Fibroblast of skin of right quadriceps (primary cell): ENCODE data around the gene RAB3C.
A peak's percentile ranks its signal among the peaks of the same experiment; 100 is the strongest.

ENCODE experiments used
- DNase-seq: peaks from one replicate; pipeline ENCODE4 v3.0.0-alpha.2; 2013

The RAB3C gene

GRCh38 chr5:58891086-58891970 is 308.5 kb downstream of the RAB3C start:
- peak; percentile 92 for DNase-seq

GRCh38 chr5:58891971-58892343 is 309.1 kb downstream of the RAB3C start:
- DNase-seq = no peak

- DNase-seq = no peak
Observed at GRCh38 chr5:58893551-58893950, 310.7 kb downstream of the RAB3C start.

GRCh38 chr5:58898006-58898405 is 315.1 kb downstream of the RAB3C start:
- no peak for DNase-seq

- no peak for DNase-seq
Observed at GRCh38 chr5:58898538-58898937, 315.7 kb downstream of the RAB3C start.

GRCh38 chr5:58901271-58901670 is 318.4 kb downstream of the RAB3C start:
- DNase-seq = no peak

GRCh38 chr5:58902305-58902704 is 319.4 kb downstream of the RAB3C start:
- no peak for DNase-seq

- DNase-seq = no peak
Observed at GRCh38 chr5:58902765-58903164, 319.9 kb downstream of the RAB3C start.

GRCh38 chr5:58904737-58905136 is 321.9 kb downstream of the RAB3C start:
- no peak for DNase-seq

GRCh38 chr5:58905944-58906343 is 323.1 kb downstream of the RAB3C start:
- DNase-seq = no peak
